Hepatocyte (in vitro differentiated cells): ENCODE measurements around the gene GOLGA6L1.

Source experiments
- EZH2 ChIP-seq: fragments of 200-600 bp; sonication (generic); IDR thresholded peaks from 2 replicates; pipeline ENCODE4 v1.6.1; 2016; ENCODE audit warnings: antibody characterized with exemption, mild to moderate bottlenecking, borderline replicate concordance
- EZH2phosphoT487 ChIP-seq: fragments of 200-600 bp; sonication (generic); IDR thresholded peaks from one replicate; pipeline ENCODE4 v1.6.1; 2018; ENCODE audit warnings: antibody characterized with exemption, mild to moderate bottlenecking, low read depth, moderate library complexity; ENCODE audit not compliant: unreplicated experiment, severe bottlenecking
- TF ChIP-seq, protein P1 (sequence below): fragments of 200-600 bp; sonication (generic); IDR thresholded peaks from 2 replicates; pipeline ENCODE4 v1.5.1; 2016; ENCODE audit warnings: antibody characterized with exemption, mild to moderate bottlenecking; ENCODE audit not compliant: poor library complexity

DNA sequence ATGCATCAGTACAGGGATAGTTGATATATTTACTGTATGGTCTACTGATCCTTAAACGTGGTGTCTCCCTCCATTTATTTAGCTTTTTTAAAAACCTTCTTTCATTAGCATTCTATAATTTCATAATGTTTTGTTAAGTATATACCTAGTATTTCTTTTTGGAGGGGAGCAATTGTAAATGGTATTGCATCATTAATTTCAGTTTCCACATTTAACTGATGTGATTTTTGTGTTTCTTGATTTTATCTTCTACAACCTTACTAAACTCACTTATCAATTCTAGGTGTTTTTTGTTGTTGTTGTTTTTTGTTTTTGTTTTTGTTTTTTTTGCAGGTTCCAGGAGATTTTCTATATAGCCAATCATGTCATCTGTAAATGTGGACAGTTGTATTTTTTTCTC lies 18.4 kb downstream of the GOLGA6L1 start:
- TF ChIP-seq, protein P1, sequence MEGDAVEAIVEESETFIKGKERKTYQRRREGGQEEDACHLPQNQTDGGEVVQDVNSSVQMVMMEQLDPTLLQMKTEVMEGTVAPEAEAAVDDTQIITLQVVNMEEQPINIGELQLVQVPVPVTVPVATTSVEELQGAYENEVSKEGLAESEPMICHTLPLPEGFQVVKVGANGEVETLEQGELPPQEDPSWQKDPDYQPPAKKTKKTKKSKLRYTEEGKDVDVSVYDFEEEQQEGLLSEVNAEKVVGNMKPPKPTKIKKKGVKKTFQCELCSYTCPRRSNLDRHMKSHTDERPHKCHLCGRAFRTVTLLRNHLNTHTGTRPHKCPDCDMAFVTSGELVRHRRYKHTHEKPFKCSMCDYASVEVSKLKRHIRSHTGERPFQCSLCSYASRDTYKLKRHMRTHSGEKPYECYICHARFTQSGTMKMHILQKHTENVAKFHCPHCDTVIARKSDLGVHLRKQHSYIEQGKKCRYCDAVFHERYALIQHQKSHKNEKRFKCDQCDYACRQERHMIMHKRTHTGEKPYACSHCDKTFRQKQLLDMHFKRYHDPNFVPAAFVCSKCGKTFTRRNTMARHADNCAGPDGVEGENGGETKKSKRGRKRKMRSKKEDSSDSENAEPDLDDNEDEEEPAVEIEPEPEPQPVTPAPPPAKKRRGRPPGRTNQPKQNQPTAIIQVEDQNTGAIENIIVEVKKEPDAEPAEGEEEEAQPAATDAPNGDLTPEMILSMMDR: no peak
- TF ChIP-seq EZH2 (no peak), EZH2phosphoT487 (no peak)
